D721Med (cell line): ENCODE data around the gene PPARA.

ENCODE experiments used
- DNase-seq: peaks from one replicate; pipeline ENCODE4 v3.0.0; 2011; ENCODE audit warnings: low spot score; ENCODE audit not compliant: insufficient read length
- FAIRE-seq: peaks from 2 replicates; lab custom pipeline; 2011; peaks lifted over from hg19 to GRCh38; lab: Jason Lieb, UNC
- CTCF ChIP-seq: IDR thresholded peaks from 2 replicates; pipeline ENCODE4 v1.5.1; 2012; ENCODE audit warnings: mild to moderate bottlenecking, control low read depth; ENCODE audit not compliant: insufficient read depth; ENCODE audit errors: missing control alignments

Gene PPARA

GRCh38 chr22:46176508-46177003 is 26.2 kb downstream of the PPARA start:
- DNase-seq (no peak), FAIRE-seq (no peak)
- no peak for TF ChIP-seq CTCF

GRCh38 chr22:46178755-46179505 is 28.6 kb downstream of the PPARA start:
- no peak for TF ChIP-seq CTCF
- DNase-seq (no peak), FAIRE-seq (no peak)

GRCh38 chr22:46179748-46180147 is 29.4 kb downstream of the PPARA start:
- FAIRE-seq (no peak), DNase-seq (no peak)
- no peak for TF ChIP-seq CTCF

GRCh38 chr22:46180370-46181137 is 30.2 kb downstream of the PPARA start:
- no peak for DNase-seq
- FAIRE-seq = no peak
- TF ChIP-seq CTCF = no peak

- DNase-seq (no peak), FAIRE-seq (no peak)
- TF ChIP-seq CTCF = no peak
These were observed 33.4 kb downstream of the PPARA start for GRCh38 chr22:46183733-46184132.

- TF ChIP-seq CTCF = no peak
- DNase-seq = no peak
- FAIRE-seq = no peak
These were observed 35.0 kb downstream of the PPARA start for GRCh38 chr22:46185283-46185682.
